MM.1S (cell line): ENCODE data around the gene TXLNG.

Source experiments
- EZH2 ChIP-seq: fragments of 300-600 bp; sonication (generic); optimal IDR thresholded peaks from 2 replicates; pipeline ENCODE3; 2017; ENCODE audit warnings: low read depth, mild to moderate bottlenecking, antibody characterized with exemption, low read length, mixed read lengths
- EZH2phosphoT487 ChIP-seq: fragments of 300-600 bp; sonication (generic); IDR thresholded peaks from 2 replicates; pipeline ENCODE4 v1.6.1; 2018; ENCODE audit warnings: antibody characterized with exemption, low read length
- TF ChIP-seq, protein P1 (sequence below): fragments of 300-600 bp; sonication (generic); IDR thresholded peaks from 2 replicates; pipeline ENCODE4 v1.5.1; 2016; ENCODE audit warnings: antibody characterized with exemption, low read length, mixed read lengths

DNA sequence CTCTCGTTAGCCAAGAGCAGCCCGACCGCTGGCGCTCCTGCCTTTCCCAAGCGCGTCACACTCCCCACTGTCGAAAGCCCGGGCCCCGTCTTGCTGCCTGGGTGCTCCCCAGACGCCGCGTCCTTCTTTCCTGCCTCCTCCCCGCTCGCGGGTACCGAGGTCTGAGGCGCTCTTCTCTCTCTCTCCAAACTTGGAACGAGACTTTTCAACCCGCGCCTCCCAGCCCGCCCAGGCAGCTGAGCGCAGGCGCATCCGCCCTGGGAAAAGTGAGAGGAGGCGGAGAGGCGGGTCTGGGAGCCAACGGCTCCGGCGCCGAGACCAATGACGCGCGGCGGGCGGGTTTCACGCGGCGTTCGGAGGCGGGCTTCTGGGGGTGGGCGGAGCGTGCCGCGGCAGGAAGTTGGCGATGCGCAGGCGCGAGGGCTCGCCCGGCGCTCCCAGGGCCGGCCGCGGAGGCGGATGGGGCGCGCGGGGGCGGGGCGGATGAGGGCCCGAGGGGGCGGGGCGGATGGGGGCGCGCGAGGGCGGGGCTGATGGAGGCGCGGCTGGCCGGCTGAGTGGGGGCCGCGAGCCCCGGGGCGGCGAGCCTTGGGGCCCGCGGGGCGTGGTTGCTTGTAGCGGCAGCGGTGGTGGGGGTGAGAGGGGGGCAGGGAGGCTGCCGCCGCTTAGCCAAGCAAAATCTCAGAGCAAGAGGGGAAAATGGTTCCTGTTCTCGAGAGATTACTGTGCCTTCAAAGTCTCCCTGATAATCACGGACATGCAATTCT lies 84.0 kb downstream of the TXLNG start, which contains the start of gene RBBP7:
- TF ChIP-seq, protein P1, sequence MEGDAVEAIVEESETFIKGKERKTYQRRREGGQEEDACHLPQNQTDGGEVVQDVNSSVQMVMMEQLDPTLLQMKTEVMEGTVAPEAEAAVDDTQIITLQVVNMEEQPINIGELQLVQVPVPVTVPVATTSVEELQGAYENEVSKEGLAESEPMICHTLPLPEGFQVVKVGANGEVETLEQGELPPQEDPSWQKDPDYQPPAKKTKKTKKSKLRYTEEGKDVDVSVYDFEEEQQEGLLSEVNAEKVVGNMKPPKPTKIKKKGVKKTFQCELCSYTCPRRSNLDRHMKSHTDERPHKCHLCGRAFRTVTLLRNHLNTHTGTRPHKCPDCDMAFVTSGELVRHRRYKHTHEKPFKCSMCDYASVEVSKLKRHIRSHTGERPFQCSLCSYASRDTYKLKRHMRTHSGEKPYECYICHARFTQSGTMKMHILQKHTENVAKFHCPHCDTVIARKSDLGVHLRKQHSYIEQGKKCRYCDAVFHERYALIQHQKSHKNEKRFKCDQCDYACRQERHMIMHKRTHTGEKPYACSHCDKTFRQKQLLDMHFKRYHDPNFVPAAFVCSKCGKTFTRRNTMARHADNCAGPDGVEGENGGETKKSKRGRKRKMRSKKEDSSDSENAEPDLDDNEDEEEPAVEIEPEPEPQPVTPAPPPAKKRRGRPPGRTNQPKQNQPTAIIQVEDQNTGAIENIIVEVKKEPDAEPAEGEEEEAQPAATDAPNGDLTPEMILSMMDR = no peak
- TF ChIP-seq EZH2 (no peak), EZH2phosphoT487 (no peak)
